Activated naive CD8-positive, alpha-beta T cell (primary cell): ENCODE data around the gene MBP.

Source experiments
- H3K27ac Mint-ChIP-seq: one replicate; pipeline ENCODE4 v1.8.0; 2021; ENCODE audit warnings: mixed read lengths
- H3K27me3 Mint-ChIP-seq: one replicate; pipeline ENCODE4 v1.8.0; 2021; ENCODE audit warnings: mixed read lengths
- H3K36me3 Mint-ChIP-seq: one replicate; pipeline ENCODE4 v1.8.0; 2021; ENCODE audit warnings: mixed read lengths
- H3K4me1 Mint-ChIP-seq: one replicate; pipeline ENCODE4 v1.8.0; 2021; ENCODE audit warnings: low read depth, mixed read lengths
- H3K4me3 Mint-ChIP-seq: one replicate; pipeline ENCODE4 v1.8.0; 2021; ENCODE audit warnings: mild to moderate bottlenecking, mixed read lengths
- H3K9me3 Mint-ChIP-seq: one replicate; pipeline ENCODE4 v1.8.0; 2021; ENCODE audit warnings: low read depth, mixed read lengths

Gene MBP

GRCh38 chr18:77069931-77070330, 62.7 kb downstream of the MBP start:
- Mint-ChIP-seq H3K27ac (peak overlapping the region; percentile 67), H3K4me1 (peaks cover 96% of the 10 kb centered on the region), H3K27me3 (no peaks in the 10 kb centered on the region), H3K9me3 (no peaks in the 10 kb centered on the region), H3K4me3 (no peak overlapping the region), H3K36me3 (peaks cover 16% of the 10 kb centered on the region)

DNA sequence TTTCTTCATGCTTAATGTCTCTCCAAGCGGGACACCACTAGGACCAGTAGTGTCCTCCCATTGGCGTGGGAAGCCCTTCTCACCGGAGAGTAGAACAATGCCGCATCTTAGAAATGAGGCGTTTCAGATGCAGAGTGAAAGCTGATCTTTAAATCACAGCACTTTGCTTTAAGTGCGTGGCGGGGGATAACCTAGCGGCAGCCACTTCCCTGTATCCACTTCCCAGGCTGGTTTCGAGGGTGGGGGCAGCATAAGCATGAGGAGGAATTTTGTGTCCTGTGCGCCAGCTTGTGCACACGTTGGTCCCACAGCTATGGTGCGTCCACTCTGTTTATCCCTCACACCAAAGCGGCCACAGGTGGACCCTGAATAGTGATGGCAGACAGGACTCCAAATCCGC, 63.1 kb downstream of the MBP start:
- no peaks in the 10 kb centered on the region for H3K27me3 Mint-ChIP-seq
- peaks cover 19% of the 10 kb centered on the region for H3K36me3 Mint-ChIP-seq
- H3K4me3 Mint-ChIP-seq = no peak overlapping the region
- peak overlapping the region; percentile 95 for H3K27ac Mint-ChIP-seq
- H3K4me1 Mint-ChIP-seq = peaks cover 98% of the 10 kb centered on the region
- no peaks in the 10 kb centered on the region for H3K9me3 Mint-ChIP-seq

DNA sequence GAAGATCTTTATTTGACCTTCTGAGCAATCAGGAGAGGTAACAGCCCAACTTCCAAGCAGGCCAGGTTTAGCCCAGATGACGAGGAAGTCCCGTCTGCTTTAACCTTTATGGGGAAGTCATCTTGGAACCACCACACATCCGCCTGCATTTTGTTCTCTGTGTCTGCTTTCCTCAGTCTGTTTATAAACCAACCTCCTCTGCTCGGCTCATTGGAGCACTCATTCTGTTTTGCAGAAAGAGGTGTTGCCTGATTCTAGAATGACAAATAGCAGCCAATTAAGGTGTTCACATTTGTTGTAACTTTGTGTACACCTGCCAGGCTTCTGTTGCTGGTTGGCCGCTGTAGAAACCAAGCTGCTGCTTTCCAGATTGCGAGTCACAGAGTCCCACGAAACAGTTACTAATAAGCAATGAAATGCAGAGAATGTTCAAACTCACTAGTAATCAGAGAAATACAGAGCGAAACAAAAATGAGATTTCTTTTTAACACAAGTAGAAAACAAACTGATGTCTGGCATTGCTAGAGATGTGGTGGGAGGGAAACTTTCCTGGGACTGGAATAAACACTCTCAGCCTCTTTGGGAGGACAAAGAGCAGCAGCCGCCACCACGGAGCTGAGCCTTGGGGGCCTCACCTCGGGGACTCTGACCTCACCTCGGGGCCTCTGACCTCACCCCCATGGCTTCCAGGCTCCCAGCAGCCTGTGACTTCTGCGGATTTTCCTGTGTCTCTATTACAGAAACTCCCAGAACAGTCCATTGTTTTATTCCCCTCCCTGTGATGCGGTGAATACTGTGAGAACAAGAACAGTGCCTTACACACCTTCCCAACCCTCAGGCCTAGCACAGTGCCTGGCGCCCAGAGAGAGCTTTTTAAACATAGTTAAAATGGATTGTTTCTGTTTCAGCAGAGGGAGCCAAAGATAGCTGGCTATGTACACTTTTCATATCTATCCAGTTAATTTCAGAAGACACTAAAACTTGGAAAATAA, 64.0 kb downstream of the MBP start:
- H3K27ac Mint-ChIP-seq = peak overlapping the region; percentile 95
- H3K9me3 Mint-ChIP-seq = no peaks in the 10 kb centered on the region
- H3K36me3 Mint-ChIP-seq = peaks cover 23% of the 10 kb centered on the region
- H3K27me3 Mint-ChIP-seq = no peaks in the 10 kb centered on the region
- H3K4me3 Mint-ChIP-seq = peak overlapping the region; percentile 73
- peaks cover 98% of the 10 kb centered on the region for H3K4me1 Mint-ChIP-seq

DNA sequence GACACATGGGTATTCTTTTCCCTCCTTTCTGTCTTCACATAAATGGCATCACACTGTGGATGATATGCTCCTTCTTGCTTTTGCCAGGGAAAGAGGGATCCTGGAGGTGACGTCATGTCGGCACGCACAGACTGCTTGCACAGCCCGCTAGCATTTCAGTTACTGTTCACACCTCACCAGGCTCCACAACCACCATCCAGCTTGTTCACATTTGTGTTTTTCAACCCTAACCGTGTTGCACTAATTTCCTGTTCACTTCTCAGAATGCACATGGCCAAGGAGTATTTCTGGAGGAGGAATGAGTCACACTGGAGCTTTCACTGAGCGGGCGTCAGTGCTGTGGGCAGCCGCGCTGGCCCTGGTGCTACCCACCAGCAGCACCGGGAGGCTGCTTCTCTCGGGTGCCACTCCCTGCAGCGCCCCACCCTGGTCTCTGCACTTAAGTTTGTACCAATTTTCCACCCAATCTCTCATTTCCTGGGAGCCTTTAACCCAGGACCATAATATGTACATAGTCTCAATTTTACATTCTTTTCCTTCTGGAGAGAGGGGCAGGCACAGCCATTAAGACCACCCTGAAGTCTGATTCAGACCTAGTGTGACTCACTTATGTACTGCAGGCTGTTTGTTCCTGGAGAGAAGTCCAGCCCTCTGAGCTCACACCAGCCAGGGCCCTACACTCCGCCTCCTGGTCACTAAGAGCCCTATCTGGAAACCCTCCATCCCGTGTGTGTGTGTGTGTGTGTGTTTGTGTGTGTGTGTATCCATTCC, 65.1 kb downstream of the MBP start:
- Mint-ChIP-seq H3K36me3 (peaks cover 27% of the 10 kb centered on the region), H3K9me3 (no peaks in the 10 kb centered on the region), H3K4me1 (peaks cover 99% of the 10 kb centered on the region), H3K4me3 (peak overlapping the region; percentile 73), H3K27me3 (no peaks in the 10 kb centered on the region), H3K27ac (peak overlapping the region; percentile 95)

GRCh38 chr18:77066689-77067088, 65.9 kb downstream of the MBP start:
- peaks cover 99% of the 10 kb centered on the region for H3K4me1 Mint-ChIP-seq
- H3K9me3 Mint-ChIP-seq = no peaks in the 10 kb centered on the region
- H3K27me3 Mint-ChIP-seq = no peaks in the 10 kb centered on the region
- H3K36me3 Mint-ChIP-seq = peaks cover 31% of the 10 kb centered on the region
- peak overlapping the region; percentile 95 for H3K27ac Mint-ChIP-seq
- peak overlapping the region; percentile 73 for H3K4me3 Mint-ChIP-seq

GRCh38 chr18:77066101-77066500, 66.5 kb downstream of the MBP start:
- peaks cover 31% of the 10 kb centered on the region for H3K36me3 Mint-ChIP-seq
- H3K9me3 Mint-ChIP-seq = no peaks in the 10 kb centered on the region
- H3K4me3 Mint-ChIP-seq = no peak overlapping the region
- no peaks in the 10 kb centered on the region for H3K27me3 Mint-ChIP-seq
- no peak overlapping the region for H3K27ac Mint-ChIP-seq
- H3K4me1 Mint-ChIP-seq = peaks cover 99% of the 10 kb centered on the region

DNA sequence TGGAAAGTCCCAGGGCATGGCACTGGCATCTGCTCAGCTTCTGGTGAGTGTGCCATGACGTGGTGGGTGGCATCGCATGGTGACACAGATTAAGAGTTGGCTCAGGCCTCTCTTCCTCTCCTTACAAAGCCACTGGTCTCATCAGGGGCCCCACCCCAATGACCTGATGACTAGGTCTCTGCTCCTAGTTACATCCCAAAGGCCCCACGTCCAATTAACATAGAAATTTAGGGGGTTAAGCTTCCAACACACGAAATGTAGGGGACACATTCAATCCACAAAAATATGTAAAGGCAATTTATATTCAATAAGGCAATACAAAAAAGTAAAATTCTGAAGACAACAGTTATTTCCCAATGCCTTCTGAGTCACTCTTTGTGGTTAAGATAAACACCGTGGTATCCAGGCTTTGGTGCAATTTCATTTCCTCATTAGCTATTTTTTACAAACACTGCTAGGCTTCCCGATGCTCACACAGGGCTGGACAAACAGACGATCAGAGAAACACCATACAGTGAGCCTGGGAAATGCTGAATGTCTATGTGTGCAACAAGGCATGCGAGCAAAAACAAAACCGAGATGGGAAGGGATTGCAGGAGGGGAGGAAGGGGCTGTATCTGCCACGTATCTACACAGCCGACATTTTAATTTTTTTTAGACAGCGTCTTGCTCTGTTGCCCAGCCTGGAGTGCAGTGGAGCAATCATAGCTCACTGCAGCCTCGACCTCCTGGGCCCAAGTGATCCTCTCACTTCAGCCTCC, 67.2 kb downstream of the MBP start:
- Mint-ChIP-seq H3K4me3 (peak overlapping the region; percentile 72), H3K27me3 (no peaks in the 10 kb centered on the region), H3K27ac (peak overlapping the region; percentile 87), H3K4me1 (peaks cover 97% of the 10 kb centered on the region), H3K9me3 (no peaks in the 10 kb centered on the region), H3K36me3 (peaks cover 31% of the 10 kb centered on the region)

DNA sequence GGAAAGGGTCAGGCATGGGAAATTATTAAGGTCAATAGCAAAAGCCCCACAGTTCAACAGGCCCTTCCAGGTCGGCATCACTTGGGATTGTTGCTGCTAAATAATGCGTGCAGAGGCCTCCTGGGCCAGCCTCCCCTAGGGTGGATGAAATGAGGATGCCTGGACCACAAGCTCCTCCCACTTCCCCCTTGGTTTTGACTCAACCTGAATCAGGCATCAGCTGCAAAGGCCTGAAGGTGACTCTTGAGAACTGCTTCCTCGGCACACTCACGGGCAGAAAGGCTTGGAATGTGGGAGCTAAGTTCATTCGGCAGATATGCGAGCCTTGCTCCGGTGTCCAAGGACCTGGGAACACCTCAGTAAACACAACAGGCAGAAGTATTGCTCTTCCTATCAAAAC, 69.3 kb downstream of the MBP start:
- H3K27me3 Mint-ChIP-seq = no peaks in the 10 kb centered on the region
- peak overlapping the region; percentile 40 for H3K4me3 Mint-ChIP-seq
- H3K36me3 Mint-ChIP-seq = peaks cover 31% of the 10 kb centered on the region
- H3K27ac Mint-ChIP-seq = peak overlapping the region; percentile 79
- H3K4me1 Mint-ChIP-seq = peaks cover 88% of the 10 kb centered on the region
- no peaks in the 10 kb centered on the region for H3K9me3 Mint-ChIP-seq

DNA sequence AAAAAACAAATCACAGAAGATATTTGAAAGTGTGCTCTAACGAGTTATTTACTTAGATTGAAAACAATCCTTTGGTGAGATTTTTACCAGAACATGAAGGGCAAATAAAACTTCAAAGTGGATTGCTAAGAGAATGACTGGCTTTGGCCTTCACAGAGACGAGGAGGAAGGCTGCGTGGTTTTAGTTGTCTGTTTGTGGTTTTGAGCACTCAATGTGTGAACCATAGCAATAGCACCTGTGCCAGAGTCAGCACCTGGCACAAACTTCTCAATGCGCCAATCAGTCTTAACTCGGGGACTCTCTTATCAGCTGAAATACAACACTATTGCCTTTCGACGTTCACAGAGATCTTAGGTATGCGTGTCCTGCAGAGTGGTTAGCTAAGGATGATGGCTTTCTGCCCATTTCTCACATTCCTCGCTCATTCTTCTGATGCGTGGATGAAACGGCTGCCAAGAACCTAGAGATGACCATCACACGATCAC, 70.0 kb downstream of the MBP start:
- Mint-ChIP-seq H3K36me3 (peaks cover 31% of the 10 kb centered on the region), H3K27ac (peak overlapping the region; percentile 79), H3K9me3 (no peaks in the 10 kb centered on the region), H3K27me3 (no peaks in the 10 kb centered on the region), H3K4me3 (peak overlapping the region; percentile 40), H3K4me1 (peaks cover 81% of the 10 kb centered on the region)

- Mint-ChIP-seq H3K4me1 (peaks cover 81% of the 10 kb centered on the region), H3K27ac (peak overlapping the region; percentile 79), H3K27me3 (no peaks in the 10 kb centered on the region), H3K36me3 (peaks cover 32% of the 10 kb centered on the region), H3K9me3 (no peaks in the 10 kb centered on the region), H3K4me3 (peak overlapping the region; percentile 40)
These were observed 70.6 kb downstream of the MBP start for GRCh38 chr18:77061946-77062517.

DNA sequence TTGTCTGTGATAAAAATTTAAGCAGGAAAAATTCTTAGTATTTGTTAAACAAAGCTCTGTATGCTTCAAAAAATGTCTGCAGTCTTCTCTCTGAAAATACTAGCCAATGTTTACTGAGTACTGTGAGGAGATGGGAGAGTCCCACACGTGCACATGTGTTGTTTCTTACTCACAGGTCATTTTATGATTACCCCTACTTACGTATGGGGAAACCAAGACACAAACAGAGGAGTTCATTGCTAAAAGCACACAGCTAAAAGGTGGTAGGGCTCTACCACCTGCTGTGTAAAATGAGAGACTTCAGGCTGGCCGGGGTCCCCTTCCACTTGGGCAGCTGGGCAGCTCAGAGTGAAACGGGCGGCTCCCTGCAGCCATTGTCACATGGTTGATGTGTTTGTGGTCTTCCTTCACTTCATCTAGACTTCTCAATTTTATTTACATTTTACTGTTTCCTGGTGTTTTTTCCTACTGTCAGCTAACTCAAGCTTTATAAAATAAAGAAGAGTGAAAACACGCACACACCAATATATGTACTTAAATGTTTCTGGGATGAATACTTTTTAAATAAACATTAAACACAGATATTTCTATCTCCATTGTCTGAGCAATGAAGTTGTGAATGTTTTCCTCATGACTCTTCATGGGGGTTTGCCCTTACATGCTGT, 71.2 kb downstream of the MBP start:
- Mint-ChIP-seq H3K4me1 (peaks cover 81% of the 10 kb centered on the region), H3K27me3 (no peaks in the 10 kb centered on the region), H3K4me3 (peak overlapping the region; percentile 28), H3K9me3 (no peaks in the 10 kb centered on the region), H3K36me3 (peaks cover 32% of the 10 kb centered on the region), H3K27ac (peak overlapping the region; percentile 79)

GRCh38 chr18:77060151-77060550, 72.4 kb downstream of the MBP start:
- H3K4me3 Mint-ChIP-seq = no peak overlapping the region
- H3K27me3 Mint-ChIP-seq = no peaks in the 10 kb centered on the region
- peaks cover 24% of the 10 kb centered on the region for H3K36me3 Mint-ChIP-seq
- peaks cover 81% of the 10 kb centered on the region for H3K4me1 Mint-ChIP-seq
- no peak overlapping the region for H3K27ac Mint-ChIP-seq
- H3K9me3 Mint-ChIP-seq = no peaks in the 10 kb centered on the region

DNA sequence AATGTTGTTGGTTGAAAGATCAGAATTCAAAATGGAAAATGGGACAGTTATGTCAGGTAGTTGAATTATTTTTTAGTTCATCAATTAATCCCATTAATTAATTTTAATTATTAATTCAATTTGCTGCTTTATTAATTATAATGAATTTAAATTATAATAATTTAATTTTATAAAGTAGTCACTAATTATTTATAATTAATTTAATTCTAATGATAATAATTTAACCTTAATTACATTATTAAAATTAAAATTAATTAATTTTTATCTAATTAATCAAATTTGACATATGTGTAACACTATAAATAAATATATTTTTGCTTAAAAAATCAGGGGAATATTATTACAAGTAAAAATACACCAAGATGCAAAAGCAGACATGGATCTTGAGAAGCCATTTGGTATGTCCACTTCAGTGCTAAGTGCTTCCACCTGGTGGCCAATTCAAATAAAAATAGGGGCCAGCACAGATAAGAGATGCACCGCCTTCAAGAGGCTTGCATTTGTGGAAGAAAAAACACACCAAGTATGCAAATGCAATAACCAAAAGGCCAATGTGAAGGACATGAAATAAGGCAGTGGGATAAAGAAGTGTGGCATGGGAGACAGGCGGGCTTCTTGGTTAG, 73.2 kb downstream of the MBP start:
- peak overlapping the region; percentile 75 for H3K27ac Mint-ChIP-seq
- H3K4me3 Mint-ChIP-seq = peak overlapping the region; percentile 22
- H3K9me3 Mint-ChIP-seq = no peaks in the 10 kb centered on the region
- H3K36me3 Mint-ChIP-seq = peaks cover 19% of the 10 kb centered on the region
- peaks cover 81% of the 10 kb centered on the region for H3K4me1 Mint-ChIP-seq
- H3K27me3 Mint-ChIP-seq = no peaks in the 10 kb centered on the region
